Measurements from ENCODE around the gene ERMP1. TPM values are rescaled to one million over a fixed set of nuclear protein-coding genes. Genes with fewer than 3 reads are reported as not detected.

ERMP1 gene
- total RNA-seq, 4 donors from 2014 or later, result 21.4 to 24.4 (median 22.7) TPM

GRCh38 chr9:5841771-5842573 lies 9.1 kb upstream of the ERMP1 start:
- no peaks in the 10 kb centered on the region for H3K27me3 ChIP-seq
- no peaks in the 10 kb centered on the region for H3K9me3 ChIP-seq
- TF ChIP-seq POLR2A (IDR thresholded peaks at IDR 0.05), result no peak
- TF ChIP-seq EP300 (IDR thresholded peaks at IDR 0.05), result no peak
- no peak for TF ChIP-seq POLR2AphosphoS5 (IDR thresholded peaks at IDR 0.05)
- no peak for TF ChIP-seq CTCF (IDR thresholded peaks at IDR 0.05)
- H3K4me3 ChIP-seq, result no peak overlapping the region
- H3K4me1 ChIP-seq, result peaks cover 20% of the 10 kb centered on the region
- H3K27ac ChIP-seq, result no peak overlapping the region
- no peaks in the 10 kb centered on the region for H3K36me3 ChIP-seq
- 91% methylated on average over 12 of the region's 12 CpGs for WGBS
- DNase-seq (ENCODE audit: low spot score in 2 of 2), result no peak

DNA sequence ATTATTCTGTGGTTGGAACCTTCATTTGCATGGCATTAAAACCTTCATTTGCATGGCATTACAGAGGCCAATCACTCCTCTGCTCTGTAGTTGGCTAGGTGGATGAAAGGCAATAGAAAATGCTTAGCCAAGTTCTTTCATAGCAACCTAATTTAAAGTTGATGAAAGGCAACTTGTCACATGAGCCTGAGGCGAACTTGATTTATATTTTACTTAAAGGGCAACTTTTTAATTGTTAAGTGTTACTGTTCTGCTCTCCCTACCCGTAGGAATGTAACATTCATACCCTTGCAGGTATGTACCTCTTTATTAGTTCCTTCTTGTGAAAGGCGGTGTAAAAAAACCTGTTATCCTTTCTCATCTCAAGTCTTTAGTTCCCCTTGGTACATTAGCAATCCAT lies 7.9 kb upstream of the ERMP1 start:
- H3K27ac ChIP-seq, result no peak overlapping the region

GRCh38 chr9:5839572-5839902 lies 6.6 kb upstream of the ERMP1 start:
- H3K4me3 ChIP-seq, result no peak overlapping the region
- 88% methylated on average over 4 of the region's 4 CpGs for WGBS
- DNase-seq (ENCODE audit: low spot score in 2 of 2), result no peak
- peaks cover 16% of the 10 kb centered on the region for H3K4me1 ChIP-seq
- H3K27me3 ChIP-seq, result no peaks in the 10 kb centered on the region
- no peak overlapping the region for H3K27ac ChIP-seq
- H3K9me3 ChIP-seq, result no peaks in the 10 kb centered on the region
- H3K36me3 ChIP-seq, result no peaks in the 10 kb centered on the region
- no peak for TF ChIP-seq POLR2A (IDR thresholded peaks at IDR 0.05)
- no peak for TF ChIP-seq POLR2AphosphoS5 (IDR thresholded peaks at IDR 0.05)
- no peak for TF ChIP-seq CTCF (IDR thresholded peaks at IDR 0.05)
- no peak for TF ChIP-seq EP300 (IDR thresholded peaks at IDR 0.05)

More for the DNA sequence above, 7.9 kb upstream of the ERMP1 start:
- 77% methylated on average over 3 of the region's 3 CpGs for WGBS
- Histone ChIP-seq H3K27me3 (no peaks in the 10 kb centered on the region), H3K9me3 (no peaks in the 10 kb centered on the region), H3K36me3 (no peaks in the 10 kb centered on the region), H3K4me1 (peaks cover 20% of the 10 kb centered on the region), H3K4me3 (no peak overlapping the region)
- no peak for TF ChIP-seq POLR2AphosphoS5 (IDR thresholded peaks at IDR 0.05)
- no peak for TF ChIP-seq POLR2A (IDR thresholded peaks at IDR 0.05)
- TF ChIP-seq CTCF (IDR thresholded peaks at IDR 0.05), result no peak
- no peak for TF ChIP-seq EP300 (IDR thresholded peaks at IDR 0.05)
- DNase-seq (ENCODE audit: low spot score in 2 of 2), result no peak

DNA sequence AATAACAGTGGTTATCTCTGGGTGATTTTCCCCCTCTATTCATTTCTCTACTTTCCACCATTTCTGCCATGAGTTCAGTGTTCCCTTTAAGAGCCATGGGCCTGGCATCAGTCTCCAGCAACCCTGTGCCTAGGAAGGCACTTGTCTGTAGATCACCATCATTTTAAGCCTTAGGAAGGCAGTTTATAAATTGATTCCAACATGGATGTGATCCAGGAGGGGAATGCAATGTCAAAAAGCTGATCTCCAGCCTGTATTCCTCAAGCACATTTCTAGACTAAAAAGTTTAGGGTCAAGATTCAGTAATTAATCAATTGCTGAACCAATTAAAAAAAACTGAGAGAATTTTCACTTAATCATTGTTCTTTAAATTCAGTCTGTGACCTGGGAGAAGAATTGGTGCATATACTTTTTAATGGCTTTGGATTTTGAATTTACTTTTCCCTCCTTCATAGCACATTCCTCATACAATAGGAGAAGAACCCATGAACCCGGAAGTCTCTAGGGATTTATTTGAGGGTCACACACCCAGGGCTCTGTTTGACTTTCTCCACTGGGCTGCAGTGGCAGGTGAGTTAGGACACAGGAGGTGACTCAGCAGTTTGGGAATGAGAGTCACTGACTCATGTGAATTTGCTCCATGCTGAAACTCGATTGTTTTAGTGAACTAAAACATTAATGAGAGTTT lies 6.1 kb upstream of the ERMP1 start:
- Histone ChIP-seq H3K27ac (no peak overlapping the region), H3K9me3 (no peaks in the 10 kb centered on the region), H3K4me1 (peaks cover 13% of the 10 kb centered on the region), H3K36me3 (no peaks in the 10 kb centered on the region), H3K4me3 (no peak overlapping the region), H3K27me3 (no peaks in the 10 kb centered on the region)
- TF ChIP-seq POLR2A (IDR thresholded peaks at IDR 0.05) (no peak), EP300 (IDR thresholded peaks at IDR 0.05) (no peak), POLR2AphosphoS5 (IDR thresholded peaks at IDR 0.05) (no peak), CTCF (IDR thresholded peaks at IDR 0.05) (no peak)
- DNase-seq (ENCODE audit: low spot score in 2 of 2), result no peak
- WGBS, result 62% methylated on average over 2 of the region's 2 CpGs

DNA sequence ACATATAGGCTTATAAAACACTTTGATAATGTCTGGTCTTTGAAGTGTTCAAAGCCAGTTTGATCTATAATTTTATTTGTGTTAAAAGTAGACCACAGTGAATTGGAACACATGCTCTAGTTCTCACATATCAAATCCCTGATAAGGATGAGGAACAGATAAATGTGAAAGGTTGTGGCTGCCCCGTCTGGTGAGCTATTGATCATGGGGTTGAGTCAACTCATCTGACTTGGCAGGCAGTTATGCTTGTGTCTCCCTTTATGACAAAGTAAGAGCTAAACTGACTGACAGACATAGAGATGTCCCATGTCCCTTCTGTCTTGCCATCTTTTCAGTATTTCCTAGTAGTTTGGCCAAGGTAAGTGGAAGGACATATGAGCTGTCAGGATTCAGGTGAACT lies 2.9 kb upstream of the ERMP1 start:
- Histone ChIP-seq H3K4me1 (peaks cover 23% of the 10 kb centered on the region), H3K27ac (no peak overlapping the region), H3K9me3 (no peaks in the 10 kb centered on the region), H3K27me3 (no peaks in the 10 kb centered on the region), H3K36me3 (no peaks in the 10 kb centered on the region), H3K4me3 (no peak overlapping the region)
- WGBS, result 90% methylated on average over 1 of the region's 1 CpG
- TF ChIP-seq CTCF (IDR thresholded peaks at IDR 0.05) (no peak), POLR2A (IDR thresholded peaks at IDR 0.05) (no peak), EP300 (IDR thresholded peaks at IDR 0.05) (no peak), POLR2AphosphoS5 (IDR thresholded peaks at IDR 0.05) (no peak)
- DNase-seq (ENCODE audit: low spot score in 2 of 2), result no peak
